Measurements from ENCODE around the gene ABCA6.

The ABCA6 gene

GRCh38 chr17:69045646-69046045 is 96.0 kb downstream of the ABCA6 start:
- DNase-seq = no peak

- no peak for DNase-seq
Observed at GRCh38 chr17:69044371-69044770, 97.3 kb downstream of the ABCA6 start.

- no peak for DNase-seq
Observed at GRCh38 chr17:69043098-69043734, 98.5 kb downstream of the ABCA6 start.

GRCh38 chr17:69042308-69042707 is 99.4 kb downstream of the ABCA6 start:
- DNase-seq = no peak

GRCh38 chr17:69031839-69032238 is 109.9 kb downstream of the ABCA6 start:
- DNase-seq = no peak

GRCh38 chr17:69030169-69030568 is 111.5 kb downstream of the ABCA6 start:
- DNase-seq = no peak

Data from NCI-H748 treated with DMSO at 0.1 percent for 48 hours (cell line).